SKM-1 (cell line): ENCODE data around the gene NEURL1B.
A peak's percentile ranks its signal among the peaks of the same experiment; 100 is the strongest.

Source experiments
- DNase-seq: peaks from one replicate; lab custom pipeline; 2025; ENCODE audit not compliant: unreplicated experiment; lab: John Stamatoyannopoulos, UW

NEURL1B gene

DNA sequence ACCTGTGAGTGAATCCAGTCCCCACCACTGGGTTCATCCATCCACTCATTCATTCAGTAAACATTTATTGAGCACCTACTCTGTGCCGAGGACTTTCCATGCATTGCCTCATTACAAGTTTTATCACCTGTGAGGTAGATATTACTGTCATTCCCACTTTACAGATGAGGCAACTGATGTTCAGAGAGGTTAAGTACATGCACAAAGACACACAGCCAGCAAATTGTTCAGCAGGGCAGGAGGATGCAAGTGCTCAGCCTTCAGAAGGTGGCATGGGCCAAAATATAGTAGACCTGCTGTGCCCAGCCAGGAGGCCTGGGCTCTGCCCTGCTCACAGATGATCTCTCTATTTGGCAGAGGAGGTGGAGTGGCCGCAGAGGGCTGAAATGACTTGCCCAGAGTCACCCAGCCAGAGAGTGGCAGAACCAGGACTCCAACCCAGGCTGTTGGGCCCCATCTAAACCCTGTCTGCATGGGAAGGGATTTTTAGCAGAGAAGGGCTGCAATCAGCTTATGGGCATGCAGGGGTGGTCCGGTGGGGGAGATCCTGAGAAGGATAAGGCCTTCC is 7.6 kb upstream of the NEURL1B start:
- DNase-seq = no peak

DNA sequence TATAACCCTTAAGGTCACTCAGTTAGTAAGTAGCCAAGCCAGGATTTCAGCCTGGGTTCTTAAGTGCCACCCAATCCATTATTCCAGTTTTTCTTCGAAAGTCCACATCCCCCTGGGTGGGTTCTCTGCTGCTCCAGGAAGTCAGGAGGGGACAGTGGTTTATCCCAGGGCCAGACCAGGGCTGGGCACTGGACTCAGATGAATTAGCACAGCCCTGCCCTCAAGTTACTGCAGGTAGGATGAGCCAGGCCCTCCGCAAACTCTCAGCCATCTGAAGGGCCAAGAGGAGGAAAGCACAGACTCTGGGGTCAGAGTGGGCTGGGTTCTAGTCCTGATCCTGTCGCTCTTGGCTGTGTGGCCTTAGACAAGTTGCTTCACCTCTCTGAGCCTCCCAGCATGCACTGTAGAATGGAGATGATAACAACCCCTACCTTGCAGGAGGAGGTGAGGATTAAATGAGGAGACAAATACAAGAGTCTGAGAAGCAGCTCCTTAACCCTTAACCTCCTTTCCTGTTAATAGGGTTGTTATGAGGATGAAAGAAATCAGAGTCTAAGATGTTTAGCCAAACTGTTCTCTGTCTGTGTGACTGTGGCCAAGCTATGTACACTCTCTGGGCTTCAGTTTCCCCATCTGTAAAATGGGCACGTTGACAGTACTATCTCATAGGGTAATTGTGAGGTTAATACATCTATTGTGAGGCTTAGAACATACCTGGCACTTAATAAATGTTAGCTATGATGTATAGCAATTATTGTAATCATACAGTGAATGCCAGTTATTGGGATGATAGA is 6.8 kb upstream of the NEURL1B start:
- no peak for DNase-seq

DNA sequence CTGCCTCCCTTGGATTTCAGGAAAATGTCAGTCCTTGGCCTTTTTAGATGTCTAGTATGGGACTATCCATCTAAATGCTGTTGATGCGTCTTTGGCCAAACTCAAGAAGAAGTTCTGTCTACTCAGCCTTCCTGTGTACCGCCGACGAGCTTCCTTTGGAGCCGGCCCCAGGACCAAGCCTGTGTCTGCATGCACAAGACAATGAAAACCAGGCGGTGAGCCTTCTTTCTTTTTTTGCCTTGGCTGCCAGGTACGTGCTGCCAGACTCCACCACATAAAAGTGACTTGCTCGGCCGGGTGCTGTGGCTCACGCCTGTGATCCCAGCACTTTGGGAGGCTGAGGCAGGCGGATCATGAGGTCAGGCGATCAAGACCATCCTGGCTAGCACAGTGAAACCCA is 6.0 kb upstream of the NEURL1B start:
- no peak for DNase-seq

DNA sequence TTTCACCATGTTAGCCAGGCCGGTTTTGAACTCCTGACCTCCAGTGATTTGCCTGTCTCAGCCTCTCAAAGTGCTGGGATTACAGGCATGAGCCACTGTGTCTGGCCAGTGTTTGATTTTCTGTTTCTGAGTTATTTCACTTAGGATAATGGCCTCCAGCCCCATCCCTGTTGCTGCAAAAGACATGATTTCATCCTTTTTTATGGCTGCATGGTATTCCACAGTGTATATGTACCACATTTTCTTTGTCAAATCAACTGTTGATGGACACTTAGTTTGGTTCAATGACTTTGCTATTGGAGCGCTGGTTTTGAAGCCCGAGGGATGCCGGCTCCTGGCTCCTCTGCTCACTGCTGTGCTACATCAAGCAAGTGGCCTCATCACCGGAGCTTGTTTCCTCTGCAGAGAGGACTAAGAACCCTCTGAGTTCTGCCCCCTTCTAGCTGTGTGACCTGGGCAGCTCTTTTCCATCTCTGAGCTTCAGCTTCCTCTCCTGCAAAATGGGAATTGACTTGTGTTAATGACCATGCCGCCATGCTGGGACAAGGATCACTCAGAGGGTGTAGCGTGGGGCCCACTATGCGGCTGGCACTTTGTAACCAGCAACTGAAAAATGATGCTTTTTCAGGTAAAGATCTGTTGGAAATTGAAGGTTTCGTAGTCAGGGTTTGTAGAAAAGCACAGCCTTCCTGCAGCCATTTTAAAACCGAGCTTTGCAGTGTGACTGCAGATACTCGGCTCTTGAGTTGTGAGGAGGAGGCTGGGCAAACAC is 4.6 kb upstream of the NEURL1B start:
- DNase-seq = no peak

DNA sequence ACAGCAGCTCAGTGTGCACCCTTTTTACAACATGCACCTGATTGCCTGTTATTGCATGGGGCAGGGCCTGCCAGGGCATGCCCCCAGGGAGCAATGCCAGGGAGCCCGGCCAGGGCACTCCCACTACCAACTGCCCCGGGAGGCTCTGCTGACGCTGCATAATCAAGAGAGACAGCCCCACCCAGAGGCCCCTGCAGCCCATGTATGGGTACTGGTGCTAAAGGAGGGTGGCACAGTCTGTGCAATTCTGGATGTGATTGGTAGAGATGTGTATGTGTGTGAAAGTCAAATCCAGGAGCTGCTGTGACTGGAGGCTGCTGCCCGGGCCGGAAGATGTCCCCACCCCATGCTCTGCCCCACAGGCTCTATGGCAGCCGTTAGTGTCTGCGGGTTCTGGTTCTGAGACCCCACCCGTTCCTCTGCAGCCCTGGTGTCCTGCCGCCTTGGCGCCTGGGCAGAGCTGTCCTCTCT is 3.9 kb upstream of the NEURL1B start:
- DNase-seq = no peak

DNA sequence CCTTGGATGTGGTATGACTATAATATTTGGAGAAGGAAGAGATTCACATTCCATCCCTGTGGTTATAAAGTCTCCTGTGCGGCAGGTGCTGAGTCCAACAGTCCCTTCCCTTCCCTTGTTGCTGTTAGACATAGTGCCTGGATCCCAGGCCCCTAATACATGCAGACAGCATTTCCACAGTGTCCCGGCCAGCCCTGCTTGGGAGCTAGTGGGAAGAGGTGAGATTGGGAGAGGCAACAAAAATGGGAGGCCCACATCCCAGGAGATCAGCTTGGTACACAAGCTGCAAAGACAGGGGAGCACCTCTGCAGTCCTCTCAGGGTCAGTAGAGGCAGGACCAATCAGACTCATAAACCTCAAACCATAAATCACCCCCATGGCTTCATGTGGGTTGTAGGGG is 3.3 kb upstream of the NEURL1B start:
- DNase-seq = no peak

DNA sequence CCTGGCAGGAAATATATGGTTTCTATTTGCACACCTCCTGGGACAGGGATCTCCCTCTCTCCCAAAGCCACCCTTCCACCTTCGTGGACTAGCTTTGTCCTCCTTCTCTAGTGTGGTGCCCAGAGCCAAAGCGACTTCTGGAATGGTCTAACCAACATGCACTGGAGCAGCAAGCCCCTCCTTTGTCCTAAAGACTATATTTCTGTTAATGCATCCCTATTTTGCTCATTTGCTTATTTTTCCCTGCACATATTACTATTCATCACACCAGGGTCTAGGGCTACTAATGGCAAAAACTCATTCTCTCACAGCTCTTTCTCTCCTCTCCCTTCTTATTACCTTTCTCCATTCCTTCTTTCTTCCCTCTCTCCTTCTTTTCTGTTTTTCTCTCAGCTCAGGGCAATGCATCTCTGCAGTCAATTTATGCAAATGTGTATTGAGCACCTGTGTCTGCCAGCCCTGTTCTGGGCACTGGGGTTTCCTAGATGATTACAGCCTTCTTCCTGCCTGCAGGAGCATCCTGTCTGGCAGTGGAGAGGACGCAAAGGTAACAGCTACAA is 2.8 kb upstream of the NEURL1B start:
- no peak for DNase-seq

DNA sequence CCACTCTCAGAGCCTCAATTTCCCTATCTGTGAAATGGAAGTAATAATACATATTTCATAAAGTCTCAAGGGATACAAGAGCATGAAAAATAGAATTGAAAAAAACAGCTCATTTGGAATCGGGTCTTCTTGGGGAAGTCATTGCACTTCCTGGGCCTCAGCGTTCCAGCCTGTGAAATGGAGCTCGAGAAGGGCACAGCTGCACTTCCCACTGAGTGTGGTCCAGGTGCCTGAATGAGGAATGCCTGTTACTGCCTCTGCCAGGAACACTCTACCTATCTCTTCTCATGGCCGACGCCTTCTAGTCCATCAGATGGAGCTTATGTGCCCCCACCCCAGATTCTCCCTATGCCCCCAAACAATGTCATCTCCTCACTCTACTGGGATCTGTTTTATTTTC is 924 bp upstream of the NEURL1B start:
- no peak for DNase-seq

DNA sequence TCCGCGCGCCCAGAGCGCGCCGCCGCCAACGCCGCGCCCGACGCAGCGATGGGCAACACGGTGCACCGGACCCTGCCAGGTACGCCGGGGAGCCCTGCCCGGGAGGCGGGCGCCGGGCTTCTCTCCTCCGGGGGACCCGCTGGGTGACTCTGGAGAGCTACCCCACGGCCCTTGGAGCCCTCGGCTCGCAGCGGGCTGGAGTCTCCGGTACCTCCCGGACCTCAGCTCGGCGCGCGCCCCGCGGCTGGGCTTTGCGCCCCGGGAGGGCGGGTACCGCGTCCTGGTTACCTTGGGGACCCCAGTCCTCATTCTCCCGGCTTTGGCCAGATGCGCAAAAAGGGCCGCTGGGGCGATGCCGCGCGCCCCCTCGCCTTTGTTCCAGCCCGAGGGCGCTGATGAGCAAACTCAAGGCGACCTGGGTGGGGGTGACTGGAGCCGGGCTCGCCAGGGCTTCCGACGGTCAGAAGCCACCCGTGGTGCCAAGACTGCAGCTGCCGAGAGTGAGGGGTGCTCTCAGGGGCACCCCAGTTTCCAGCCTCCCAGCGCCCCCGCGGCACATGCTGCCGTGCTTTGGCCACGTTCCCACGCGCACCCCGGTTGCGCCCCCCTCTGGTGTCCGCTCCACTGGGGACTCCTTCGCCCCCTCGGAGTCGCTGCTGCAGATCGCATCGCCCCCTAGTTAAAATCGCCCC is 442 bp downstream of the NEURL1B start:
- DNase-seq = no peak

DNA sequence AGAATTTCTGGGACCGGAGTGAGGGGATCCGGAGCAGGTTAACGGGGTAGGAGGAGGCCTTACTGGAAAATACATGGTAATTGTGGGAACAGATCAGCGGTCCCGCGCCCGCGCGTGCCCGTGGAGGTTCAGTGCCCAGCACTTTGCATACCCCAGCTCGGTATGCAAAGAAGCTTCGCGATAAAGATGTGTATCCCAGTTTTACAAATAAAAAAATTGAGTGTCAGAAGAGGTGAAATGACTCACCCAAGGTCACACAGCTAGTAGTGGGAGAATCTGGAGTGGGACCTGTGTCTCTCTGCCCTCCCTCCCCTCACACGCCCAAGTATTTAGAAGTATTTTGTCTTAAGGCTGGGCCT is 967 bp downstream of the NEURL1B start:
- DNase-seq = no peak

DNA sequence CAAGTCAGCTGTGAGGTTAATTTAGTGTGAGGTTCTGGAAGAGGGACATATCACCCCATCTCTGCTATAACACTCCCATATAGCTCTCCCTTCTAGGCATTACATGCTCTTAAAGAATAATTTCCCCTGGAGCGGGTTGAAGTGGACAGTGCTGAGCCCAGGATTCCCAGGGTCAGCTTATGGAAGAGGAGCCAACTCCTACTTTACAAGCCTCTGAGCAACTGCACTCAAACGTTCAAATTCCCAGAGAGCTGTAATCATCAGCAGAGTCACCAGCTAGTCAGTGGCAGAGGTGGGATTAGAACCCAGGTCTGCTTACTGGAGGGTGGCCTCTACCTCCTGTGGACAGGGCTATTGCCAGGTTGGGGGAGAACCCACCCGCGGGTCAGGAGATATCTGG is 1.4 kb downstream of the NEURL1B start:
- no peak for DNase-seq

DNA sequence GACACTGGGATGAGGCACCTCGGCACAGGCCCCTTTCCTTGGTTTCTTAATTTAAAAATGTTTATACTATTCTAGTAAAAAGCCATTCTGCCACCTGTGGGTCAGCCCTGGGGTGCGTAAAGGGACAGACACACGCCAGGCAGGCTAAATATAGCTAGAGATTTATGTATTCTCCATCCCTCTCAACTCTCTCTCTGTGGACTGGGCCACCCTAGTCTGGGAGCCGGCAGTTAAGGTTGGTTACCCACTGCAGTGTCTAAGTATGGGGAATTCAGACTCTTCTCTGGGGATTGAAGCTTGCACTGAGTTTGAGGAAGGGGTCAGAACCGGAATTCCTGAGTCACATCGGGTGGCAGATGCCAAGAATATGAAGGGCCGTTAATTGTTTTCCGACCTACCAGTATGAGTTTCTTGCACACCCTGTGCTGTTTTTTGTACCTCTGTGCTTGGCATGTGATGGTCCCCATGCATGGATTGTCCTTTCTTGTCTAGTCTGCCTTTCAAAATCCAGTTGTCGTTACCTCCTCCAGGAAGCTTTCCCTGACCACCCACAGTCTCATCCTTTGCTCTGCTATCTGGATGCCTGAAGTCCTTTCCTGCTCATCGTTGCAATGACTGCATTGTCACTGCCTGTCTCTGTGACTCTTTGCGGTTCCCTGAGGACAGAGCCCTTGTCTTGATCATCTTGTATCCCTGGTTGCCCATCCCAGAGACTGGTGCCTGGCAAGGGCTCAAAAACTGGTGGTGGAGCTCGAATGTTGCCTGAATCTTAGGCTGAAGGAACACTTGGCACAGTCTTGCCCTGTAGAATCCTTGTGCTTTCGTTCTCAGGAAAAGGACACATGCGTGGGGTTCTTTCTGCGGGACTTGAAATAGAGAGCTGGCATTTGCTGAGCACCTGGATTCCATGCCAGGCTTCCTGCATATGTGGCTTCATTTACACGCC is 2.1 kb downstream of the NEURL1B start:
- DNase-seq = no peak

DNA sequence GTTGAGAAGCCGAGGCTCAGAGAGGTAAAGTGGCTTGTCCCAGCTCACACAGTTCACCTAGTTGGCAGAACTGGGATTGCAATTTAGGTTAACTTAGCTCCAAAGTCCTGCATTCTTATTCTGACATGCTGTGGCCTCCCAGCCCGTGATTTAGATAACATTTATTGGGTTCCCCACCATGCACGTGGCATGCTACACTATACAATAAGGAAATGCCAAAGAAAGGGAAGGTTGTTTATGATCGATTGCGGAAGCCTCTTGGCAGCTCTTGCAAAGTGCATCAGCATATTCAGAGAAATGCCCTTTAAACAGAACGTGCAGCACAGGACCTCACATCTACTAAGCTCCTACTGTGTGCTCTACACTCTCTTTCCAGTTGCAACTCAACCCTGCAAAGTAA is 3.2 kb downstream of the NEURL1B start:
- no peak for DNase-seq

DNA sequence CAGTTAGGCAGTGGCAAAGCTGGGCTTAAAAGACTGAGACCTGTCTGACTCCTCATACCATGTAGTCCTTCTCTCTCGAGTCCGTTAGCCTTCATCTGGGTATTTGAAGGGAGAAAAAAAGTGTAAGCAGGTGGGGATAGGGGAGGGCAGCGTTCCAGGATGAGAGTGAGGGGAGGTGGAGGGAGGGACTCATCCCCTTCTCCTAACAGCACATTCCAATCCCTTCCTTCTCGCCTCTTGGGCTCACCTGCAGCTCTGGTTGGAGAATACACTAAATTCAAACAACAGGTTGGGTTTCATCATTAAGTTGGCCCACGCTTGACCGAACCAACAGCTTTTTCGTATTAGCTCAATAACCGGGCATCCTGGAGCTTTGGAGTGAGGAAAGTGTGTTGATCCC is 3.6 kb downstream of the NEURL1B start:
- no peak for DNase-seq

DNA sequence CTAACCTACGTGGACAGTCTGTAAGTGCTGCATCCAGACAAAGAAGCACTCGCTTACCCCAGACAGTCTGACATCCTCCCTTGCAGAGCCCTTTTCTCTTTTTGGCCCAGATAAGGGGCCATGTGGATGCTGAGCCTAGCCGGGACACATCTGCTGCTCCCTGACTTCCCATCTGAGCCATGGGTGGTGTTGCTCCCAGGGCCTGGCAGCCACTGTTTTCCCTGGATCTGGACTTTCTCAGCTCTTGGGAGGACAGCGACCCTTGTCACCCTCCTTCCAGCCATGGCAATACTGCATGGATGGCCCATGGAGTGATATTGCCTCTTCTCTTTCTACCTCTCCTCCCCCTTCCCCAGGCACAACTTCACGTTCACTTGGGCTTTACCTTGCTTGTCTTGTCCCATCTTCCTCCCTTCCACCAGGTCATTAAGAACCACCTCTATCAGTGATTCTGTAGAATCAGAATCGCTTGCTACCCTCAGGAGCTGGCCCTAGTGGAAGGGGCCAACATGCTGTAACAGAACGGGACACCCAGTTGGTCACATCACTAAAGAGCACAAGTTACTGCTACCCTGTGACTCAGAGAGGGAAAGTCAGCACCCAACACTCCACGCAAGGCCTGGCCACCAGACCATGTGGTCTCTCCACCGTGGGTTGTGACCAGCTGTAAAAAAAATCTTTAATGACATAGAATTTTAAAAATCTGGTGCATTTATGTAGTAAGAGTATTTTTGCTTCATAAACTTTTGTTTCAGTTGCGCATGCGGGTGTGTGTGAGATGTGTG is 4.4 kb downstream of the NEURL1B start:
- DNase-seq = no peak

DNA sequence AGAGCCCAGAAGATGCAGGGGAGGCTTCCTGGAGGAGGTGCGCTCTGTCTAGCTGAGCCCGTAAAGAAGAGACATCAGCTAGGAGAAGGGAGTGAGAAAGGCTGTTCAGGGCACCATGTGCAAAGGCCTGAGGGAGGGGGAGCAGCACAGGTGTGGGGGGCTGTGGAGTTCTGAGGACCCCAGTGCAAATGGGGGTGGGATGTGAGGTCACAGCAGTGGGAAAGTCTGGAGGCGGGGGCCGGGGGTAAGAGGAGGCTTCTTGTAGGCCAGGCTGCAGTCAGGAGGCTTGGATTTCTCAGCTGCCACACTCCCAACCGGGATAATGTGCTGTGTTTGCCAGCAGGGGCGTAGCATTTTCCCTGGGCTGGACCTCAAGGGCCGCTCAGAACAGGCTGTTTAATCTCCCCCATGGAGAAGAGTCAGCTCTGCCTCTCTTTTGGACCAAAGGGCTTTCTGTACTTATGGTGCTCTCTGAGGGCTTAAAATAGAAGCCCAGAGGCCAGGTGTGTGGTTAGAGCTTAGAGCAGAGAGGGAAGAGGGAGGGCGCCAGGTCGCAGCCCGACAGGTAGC is 5.7 kb downstream of the NEURL1B start:
- DNase-seq = no peak

DNA sequence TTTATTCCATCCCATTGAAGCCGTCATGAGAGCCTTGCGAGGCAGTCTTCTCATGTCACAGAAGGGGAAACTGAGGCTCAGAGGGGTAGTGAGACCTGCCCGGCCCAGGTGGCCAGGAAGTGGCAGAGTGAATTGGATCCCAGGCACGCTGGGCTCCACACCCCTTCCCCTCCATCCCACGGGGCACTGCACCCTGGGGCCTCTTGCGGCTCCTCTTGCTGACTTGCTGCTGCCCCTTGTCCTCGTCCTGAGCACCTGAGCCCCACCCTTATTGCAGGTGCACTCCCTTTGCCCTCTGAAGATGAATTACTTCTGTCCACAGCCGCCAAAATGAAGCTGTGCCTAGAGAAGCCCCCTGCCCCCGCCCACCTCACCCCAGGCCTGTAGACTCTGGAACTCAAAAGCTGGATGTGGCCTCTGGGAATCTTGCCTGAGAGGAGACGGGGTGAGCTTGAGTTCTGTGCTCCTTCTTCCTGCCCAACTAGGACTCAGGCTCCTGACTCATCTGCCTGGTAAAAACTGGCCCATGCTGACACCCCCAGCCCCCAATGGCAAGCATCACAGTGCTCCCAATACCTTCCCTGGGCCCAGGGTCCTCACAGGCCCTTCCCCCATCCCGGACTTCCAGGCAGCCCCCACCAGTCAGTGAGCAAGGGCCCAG is 6.4 kb downstream of the NEURL1B start:
- DNase-seq = no peak

DNA sequence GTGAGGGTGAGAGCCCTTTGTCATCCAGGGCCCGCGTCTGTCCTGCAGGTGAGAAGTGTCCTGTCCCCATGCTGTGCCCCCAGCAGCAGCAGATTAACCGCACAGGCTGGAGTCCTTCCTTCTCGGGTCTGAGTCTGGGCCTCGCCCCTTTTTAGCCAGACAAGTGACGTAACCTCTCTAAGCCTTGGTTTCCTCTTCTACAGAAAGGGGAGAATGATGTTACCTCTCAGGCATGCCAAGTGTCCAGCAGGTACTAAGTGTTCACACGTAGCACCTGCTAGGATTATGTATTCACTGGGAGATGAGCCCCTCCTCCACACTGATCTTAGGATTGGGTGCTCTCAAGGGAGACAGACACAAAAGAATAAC is 6.9 kb downstream of the NEURL1B start:
- DNase-seq = peak; percentile 25

DNA sequence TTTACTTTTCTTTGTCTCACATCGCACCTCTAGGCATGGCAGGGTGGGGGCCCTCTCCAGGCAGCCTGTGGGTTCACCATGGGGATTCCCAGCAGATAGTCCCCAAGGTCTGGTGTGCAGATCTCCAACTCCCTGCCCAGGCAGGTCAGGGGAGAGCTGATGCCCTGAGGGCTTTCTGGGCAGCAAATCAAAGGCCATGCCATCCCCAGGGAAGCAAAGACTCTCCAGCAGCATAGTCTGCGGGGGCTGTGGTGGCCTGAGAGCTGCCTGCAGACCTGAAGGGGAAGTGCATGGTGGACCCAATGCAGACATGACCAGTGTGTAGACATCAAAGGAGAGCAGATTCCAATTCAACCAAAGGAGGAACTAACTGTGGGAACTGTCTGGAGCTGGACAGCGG is 7.7 kb downstream of the NEURL1B start:
- no peak for DNase-seq
